ENCODE measurements around the gene MAML3.

MAML3 gene

DNA sequence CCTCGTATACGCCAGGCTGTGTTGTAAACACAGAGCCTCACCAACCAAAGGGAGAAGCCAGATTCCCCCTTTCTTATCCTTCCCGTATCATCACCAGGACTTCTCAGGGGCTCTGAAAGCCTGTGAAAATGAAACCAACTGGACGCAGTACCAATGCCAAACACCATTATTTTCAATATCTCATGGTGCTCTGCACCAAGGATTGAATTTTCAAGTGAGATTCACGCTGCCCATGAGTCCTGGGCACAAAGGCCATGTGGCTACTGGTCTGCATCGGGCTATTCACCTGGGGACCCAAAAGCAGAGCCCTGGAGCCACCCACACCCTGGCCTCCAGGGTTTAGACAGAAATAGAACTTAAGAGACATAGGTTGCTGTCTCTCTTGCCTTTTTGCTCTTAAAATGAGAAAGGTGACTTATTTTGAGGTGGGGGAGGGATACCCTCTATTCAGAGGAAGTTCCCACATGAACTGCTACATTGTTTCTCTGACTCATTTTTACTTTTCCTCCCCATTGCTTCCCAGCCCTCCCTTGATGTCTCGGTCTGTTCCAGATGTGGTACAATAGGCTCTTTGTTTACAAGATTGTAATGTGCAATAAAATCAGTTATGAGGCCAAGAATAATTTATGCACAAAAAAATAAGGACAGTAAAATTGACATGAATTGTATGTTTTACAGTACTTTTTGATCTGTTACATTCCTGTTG is 55.4 kb downstream of the MAML3 start:
- H3K36me3 ChIP-seq = no peaks in the 10 kb centered on the region
- TF ChIP-seq, protein P1, sequence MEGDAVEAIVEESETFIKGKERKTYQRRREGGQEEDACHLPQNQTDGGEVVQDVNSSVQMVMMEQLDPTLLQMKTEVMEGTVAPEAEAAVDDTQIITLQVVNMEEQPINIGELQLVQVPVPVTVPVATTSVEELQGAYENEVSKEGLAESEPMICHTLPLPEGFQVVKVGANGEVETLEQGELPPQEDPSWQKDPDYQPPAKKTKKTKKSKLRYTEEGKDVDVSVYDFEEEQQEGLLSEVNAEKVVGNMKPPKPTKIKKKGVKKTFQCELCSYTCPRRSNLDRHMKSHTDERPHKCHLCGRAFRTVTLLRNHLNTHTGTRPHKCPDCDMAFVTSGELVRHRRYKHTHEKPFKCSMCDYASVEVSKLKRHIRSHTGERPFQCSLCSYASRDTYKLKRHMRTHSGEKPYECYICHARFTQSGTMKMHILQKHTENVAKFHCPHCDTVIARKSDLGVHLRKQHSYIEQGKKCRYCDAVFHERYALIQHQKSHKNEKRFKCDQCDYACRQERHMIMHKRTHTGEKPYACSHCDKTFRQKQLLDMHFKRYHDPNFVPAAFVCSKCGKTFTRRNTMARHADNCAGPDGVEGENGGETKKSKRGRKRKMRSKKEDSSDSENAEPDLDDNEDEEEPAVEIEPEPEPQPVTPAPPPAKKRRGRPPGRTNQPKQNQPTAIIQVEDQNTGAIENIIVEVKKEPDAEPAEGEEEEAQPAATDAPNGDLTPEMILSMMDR (IDR thresholded peaks at IDR 0.05; ENCODE audit: low read depth, low read length) = no peak
- no peaks in the 10 kb centered on the region for H3K27me3 ChIP-seq
- DNase-seq = no peak
- peaks cover 3% of the 10 kb centered on the region; the same call in 1 of the 2 replicates for H3K9me3 ChIP-seq
- peaks cover 29% of the 10 kb centered on the region for H3K4me1 ChIP-seq
- H3K4me3 ChIP-seq (ENCODE audit: low read depth, low read length) = no peak overlapping the region

DNA sequence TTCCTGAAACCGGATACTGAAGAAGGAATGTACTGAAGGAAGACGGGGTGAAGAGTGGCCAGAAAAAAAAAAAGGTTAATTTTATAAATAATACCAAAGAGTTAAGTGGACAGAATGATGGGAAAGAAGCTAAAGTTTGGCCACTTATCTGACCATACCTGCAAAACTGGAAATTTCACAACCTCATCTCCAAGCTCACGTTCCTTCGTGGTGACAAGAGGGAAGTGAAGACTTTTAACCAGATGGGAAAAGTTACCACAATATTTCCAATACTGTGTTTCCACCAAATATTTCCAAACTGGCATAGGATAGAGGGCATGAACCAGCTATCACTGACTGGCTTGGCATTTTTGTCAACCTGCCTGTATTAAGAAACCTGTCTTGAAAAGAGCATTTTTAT is 56.4 kb downstream of the MAML3 start:
- Histone ChIP-seq H3K4me3 (ENCODE audit: low read depth, low read length) (no peak overlapping the region), H3K36me3 (no peaks in the 10 kb centered on the region), H3K9me3 (peaks cover 1% of the 10 kb centered on the region; the same call in 1 of the 2 replicates), H3K27me3 (no peaks in the 10 kb centered on the region), H3K4me1 (peaks cover 35% of the 10 kb centered on the region)
- no peak for DNase-seq
- TF ChIP-seq, protein P1 (IDR thresholded peaks at IDR 0.05; ENCODE audit: low read depth, low read length) = no peak

DNA sequence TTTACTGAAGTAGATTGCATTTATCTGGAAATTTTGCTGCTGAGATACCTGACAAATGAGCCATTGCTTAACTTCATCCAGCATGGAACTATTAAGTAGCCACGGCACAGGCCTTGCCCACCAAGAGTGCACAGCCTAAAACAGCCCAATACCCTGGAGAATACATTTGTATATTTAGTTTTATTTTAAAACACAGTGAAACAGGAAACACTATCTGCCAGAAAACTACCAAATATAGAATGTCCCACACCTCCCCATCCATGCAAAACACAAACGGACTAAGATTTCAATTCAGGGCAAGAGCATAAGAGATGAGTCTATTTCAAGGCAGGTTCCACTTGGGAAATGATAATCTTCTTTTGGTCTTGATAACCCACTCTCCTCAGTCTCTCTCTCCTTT is 57.1 kb downstream of the MAML3 start:
- no peaks in the 10 kb centered on the region for H3K36me3 ChIP-seq
- TF ChIP-seq, protein P1 (IDR thresholded peaks at IDR 0.05; ENCODE audit: low read depth, low read length) = no peak
- H3K9me3 ChIP-seq = no peaks in the 10 kb centered on the region
- H3K4me1 ChIP-seq = peaks cover 37% of the 10 kb centered on the region
- no peak for DNase-seq
- no peak overlapping the region for H3K4me3 ChIP-seq (ENCODE audit: low read depth, low read length)
- no peaks in the 10 kb centered on the region for H3K27me3 ChIP-seq

DNA sequence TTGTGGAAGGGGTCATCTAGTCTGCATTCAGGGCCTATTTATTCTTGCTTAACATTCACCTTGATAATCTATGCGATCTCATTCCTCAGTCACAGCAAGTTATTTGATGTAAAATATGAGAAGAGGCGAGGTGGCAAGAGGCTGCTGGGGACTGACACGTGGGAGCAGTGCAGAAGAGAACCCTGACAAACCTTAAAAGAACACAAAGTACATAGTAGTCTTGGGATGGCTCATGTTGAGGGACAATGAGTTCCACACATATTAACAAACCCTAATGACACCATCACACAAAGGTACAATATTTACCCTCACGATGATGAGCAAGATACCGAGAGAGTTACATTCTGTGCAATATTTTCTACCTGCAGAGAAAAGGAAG is 57.5 kb downstream of the MAML3 start:
- Histone ChIP-seq H3K36me3 (no peaks in the 10 kb centered on the region), H3K4me3 (ENCODE audit: low read depth, low read length) (no peak overlapping the region), H3K27me3 (no peaks in the 10 kb centered on the region), H3K9me3 (no peaks in the 10 kb centered on the region), H3K4me1 (peaks cover 39% of the 10 kb centered on the region)
- no peak for DNase-seq
- TF ChIP-seq, protein P1 (IDR thresholded peaks at IDR 0.05; ENCODE audit: low read depth, low read length) = no peak

DNA sequence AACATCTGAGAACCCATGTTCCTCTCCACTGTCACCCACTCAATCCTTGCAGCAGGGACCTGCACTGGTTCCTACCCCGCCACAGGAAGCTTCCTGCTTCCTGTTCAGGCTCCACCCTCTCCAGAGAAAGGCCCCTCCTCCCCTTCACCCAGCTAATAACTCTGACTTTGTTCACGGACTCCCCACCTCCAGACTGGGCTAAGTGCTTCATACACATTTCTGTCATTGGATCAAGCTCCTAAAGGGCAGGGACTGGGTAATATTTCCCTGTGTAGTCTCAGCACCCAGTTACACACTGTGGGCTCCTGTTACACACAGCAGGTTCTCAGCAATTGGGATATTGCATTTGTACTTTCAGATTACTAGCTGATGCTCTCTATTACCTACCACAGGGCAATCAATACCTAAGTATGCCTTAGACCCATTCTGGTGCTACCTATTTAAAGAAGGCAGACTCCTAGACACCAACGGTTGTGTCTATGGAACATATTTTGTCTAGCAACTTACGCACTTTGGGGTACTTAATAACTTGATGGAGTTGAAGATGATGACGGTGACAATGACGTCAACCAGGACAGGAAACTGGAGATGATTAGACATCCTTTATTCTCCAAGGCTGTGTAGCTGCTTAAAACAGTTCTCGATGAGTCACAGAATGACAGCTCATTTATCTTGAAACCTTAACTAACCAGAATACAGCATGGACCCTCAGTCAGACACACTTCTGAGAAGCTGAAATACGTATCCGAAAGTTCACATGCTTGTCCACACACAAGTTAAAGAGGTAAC is 58.1 kb downstream of the MAML3 start:
- H3K4me3 ChIP-seq (ENCODE audit: low read depth, low read length) = peak overlapping the region; percentile 7

More for the DNA sequence above, 58.1 kb downstream of the MAML3 start:
- peak; percentile 37 for DNase-seq
- Histone ChIP-seq H3K36me3 (no peaks in the 10 kb centered on the region), H3K9me3 (no peaks in the 10 kb centered on the region), H3K4me1 (peaks cover 39% of the 10 kb centered on the region), H3K27me3 (no peaks in the 10 kb centered on the region)
- TF ChIP-seq, protein P1 (IDR thresholded peaks at IDR 0.05; ENCODE audit: low read depth, low read length) = no peak

Measured in BE2C (cell line).